HepG2 (cell line): ENCODE measurements around the gene VAT1L. TPM values are rescaled to one million over a fixed set of nuclear protein-coding genes. Genes with fewer than 3 reads are reported as not detected.

Source experiments
- CBX1 ChIP-seq: IDR thresholded peaks from one replicate; pipeline ENCODE4 v1.6.1; 2016; ENCODE audit warnings: antibody characterized with exemption, low read depth
- DMTF1 ChIP-seq: sonication (generic); formaldehyde crosslinking; IDR thresholded peaks from 2 replicates; pipeline ENCODE4 v1.4.0; 2020; ENCODE audit warnings: mild to moderate bottlenecking, missing genetic modification reagents
- FOXP1 ChIP-seq, 2 experiments: fragments of 450-650 bp in 1 of 2; IDR thresholded peaks; 2 replicates each; pipeline ENCODE4 v1.6.1; 2017 to 2018; ENCODE audit warnings: antibody characterized with exemption in 1 of 2
- HNF4A ChIP-seq: sonication (generic); formaldehyde crosslinking; IDR thresholded peaks from 2 replicates; pipeline ENCODE4 v1.4.0; 2020; ENCODE audit warnings: missing genetic modification reagents
- HOXD1 ChIP-seq: sonication (generic); formaldehyde crosslinking; IDR thresholded peaks from 2 replicates; pipeline ENCODE4 v1.5.0; 2020; ENCODE audit warnings: missing genetic modification reagents
- KIAA2018 ChIP-seq: sonication (generic); formaldehyde crosslinking; IDR thresholded peaks from 2 replicates; pipeline ENCODE4 v1.5.0; 2020; ENCODE audit warnings: mild to moderate bottlenecking, missing genetic modification reagents, borderline replicate concordance
- NR2F6 ChIP-seq, 2 experiments: IDR thresholded peaks; 2 replicates each; pipeline ENCODE4 v1.6.1; 2016; ENCODE audit warnings: antibody characterized with exemption in 1 of 2, mild to moderate bottlenecking in 1 of 2
- PRDM10 ChIP-seq: sonication (generic); formaldehyde crosslinking; IDR thresholded peaks from 2 replicates; pipeline ENCODE4 v1.4.0; 2020; ENCODE audit warnings: low read depth, missing genetic modification reagents
- SOX13 ChIP-seq, 3 experiments: fragments of 450-650 bp in 1 of 3; sonication (generic) in 1 of 3; formaldehyde crosslinking in 1 of 3; IDR thresholded peaks in 2 of 3; conservative IDR thresholded peaks in 1 of 3; 2 replicates each; pipeline versions ENCODE4 v1.5.0 to v1.6.1; 2016 to 2020; ENCODE audit warnings: antibody characterized with exemption in 1 of 3, mild to moderate bottlenecking in 1 of 3, missing compliant biosample characterization in 1 of 3, missing genetic modification reagents in 1 of 3, moderate library complexity in 1 of 3
- TCF7 ChIP-seq: sonication (generic); IDR thresholded peaks from 2 replicates; pipeline ENCODE4 v1.6.1; 2016; ENCODE audit warnings: antibody characterized with exemption, low read depth
- ZNF331 ChIP-seq: sonication (generic); formaldehyde crosslinking; IDR thresholded peaks from 2 replicates; pipeline ENCODE4 v1.4.0; 2020; ENCODE audit warnings: missing genetic modification reagents
- ZNF672 ChIP-seq: sonication (generic); formaldehyde crosslinking; IDR thresholded peaks from 2 replicates; pipeline ENCODE4 v1.8.1; 2022; ENCODE audit warnings: missing genetic modification reagents
- polyA plus RNA-seq, 8 experiments: library from polyadenylated mRNA; depleted of rRNA in 3 of 8; stranded (reverse) in 7 of 8; unstranded in 1 of 8; fragments of >200 nt; fragmentation: Illumina TruSeq in 4 of 8; extraction: Trizol in 4 of 8; gene quantifications; 2 replicates each; pipeline versions ENCODE4 v1.2.1 to v1.2.3, GENCODE V29; 2011 to 2016; ENCODE audit warnings: low read depth in 4 of 8, missing spikeins in 1 of 8, mixed read lengths in 1 of 8; ENCODE audit not compliant: insufficient read depth in 1 of 8
- total RNA-seq, 5 experiments: library from RNA; depleted of rRNA; stranded (reverse); fragments of >200 nt; fragmentation: Illumina TruSeq; extraction: Trizol; gene quantifications; 2 replicates each; pipeline ENCODE4 v1.2.3, GENCODE V29; 2016; ENCODE audit warnings: low read depth in 1 of 5

VAT1L gene
- total and polyA plus RNA-seq, 2 of the 13 experiments (the other 11 are each of a cell fraction or from before 2014, with no cell fraction given), result not detected

- TF ChIP-seq KIAA2018 (CRISPR knock-in tag) (no peak), ZNF331 (CRISPR knock-in tag) (no peak), TCF7 (peak; percentile 76), CBX1 (no peak), HNF4A (peak; percentile 25; the same call in 1 of the 2 replicates), DMTF1 (CRISPR knock-in tag) (no peak), SOX13 (IDR thresholded peaks at IDR 0.05) (no peak), SOX13 (CRISPR knock-in tag; conservative IDR thresholded peaks at IDR 0.05 in 1 of 2, IDR thresholded peaks at IDR 0.05 in 1 of 2) (peak in 1 of 2 experiments; percentile 79; a peak in 2 of 4 replicates), FOXP1 (IDR thresholded peaks at IDR 0.05) (no peak), FOXP1 (CRISPR knock-in tag; IDR thresholded peaks at IDR 0.05) (peak; percentile 56; the same call in 1 of the 2 replicates), NR2F6 (IDR thresholded peaks at IDR 0.05) (peak; percentile 22; the same call in 1 of the 2 replicates), NR2F6 (CRISPR knock-in tag; IDR thresholded peaks at IDR 0.05) (no peak), ZNF672 (CRISPR knock-in tag) (no peak), PRDM10 (CRISPR knock-in tag) (no peak), HOXD1 (CRISPR knock-in tag) (no peak)
These were observed 26.1 kb upstream of the VAT1L start (continued) for GRCh38 chr16:77762262-77762661.
